Endometrial microvascular endothelial cells (primary cell): Measurements from ENCODE around the gene REV1. TPM values are rescaled to one million over a fixed set of nuclear protein-coding genes. Genes with fewer than 3 reads are reported as not detected.
"Not testable (repeated sequence)": the region's sequence is repeated elsewhere in the genome, so short reads cannot be mapped to it uniquely, and the experiment has no call there.

Experiments
- in situ Hi-C: cut with HindIII; loops from 2 replicates; pipeline ENCODE4 v1.10.0; 2017; ENCODE audit warnings: low sequenced_read_pairs, low pct_unique_long_range_greater_than_20kb; ENCODE audit errors: inconsistent ontology term
- total RNA-seq: library from RNA; depleted of rRNA; stranded (reverse); fragments of >200 nt; gene quantifications from one replicate; pipeline ENCODE4 v1.2.3, GENCODE V29; 2015; ENCODE audit errors: inconsistent ontology term

The REV1 gene
- total RNA-seq, 1 donor from 2014 or later: 17.7 TPM

- in situ Hi-C loops: no loop called here
Observed at GRCh38 chr2:99489063-99489760, 605 bp downstream of the REV1 start.

GRCh38 chr2:99488539-99489062 is 1.2 kb downstream of the REV1 start:
- in situ Hi-C loops: no loop called here

DNA sequence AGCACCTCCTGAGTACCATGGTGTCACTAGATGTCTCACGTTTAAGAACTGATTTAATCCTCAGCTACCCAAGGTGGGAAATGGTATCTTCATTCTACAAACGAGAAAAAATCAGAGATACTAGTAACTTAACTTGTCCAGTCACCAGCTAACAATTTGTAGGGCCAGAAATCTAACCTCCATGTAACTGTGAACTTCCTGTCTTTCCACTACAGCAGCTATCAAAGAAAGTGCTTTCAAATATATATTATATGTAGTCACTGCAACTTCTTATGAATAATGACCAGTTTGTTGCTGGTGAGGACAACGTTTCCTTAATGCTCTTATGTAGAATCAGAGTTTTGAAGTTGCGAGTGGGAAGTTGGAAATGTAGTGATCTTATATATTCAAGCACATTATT is 1.9 kb downstream of the REV1 start:
- in situ Hi-C loops: no loop called here

GRCh38 chr2:99485824-99486223 is 4.0 kb downstream of the REV1 start:
- in situ Hi-C loops: no loop called here

DNA sequence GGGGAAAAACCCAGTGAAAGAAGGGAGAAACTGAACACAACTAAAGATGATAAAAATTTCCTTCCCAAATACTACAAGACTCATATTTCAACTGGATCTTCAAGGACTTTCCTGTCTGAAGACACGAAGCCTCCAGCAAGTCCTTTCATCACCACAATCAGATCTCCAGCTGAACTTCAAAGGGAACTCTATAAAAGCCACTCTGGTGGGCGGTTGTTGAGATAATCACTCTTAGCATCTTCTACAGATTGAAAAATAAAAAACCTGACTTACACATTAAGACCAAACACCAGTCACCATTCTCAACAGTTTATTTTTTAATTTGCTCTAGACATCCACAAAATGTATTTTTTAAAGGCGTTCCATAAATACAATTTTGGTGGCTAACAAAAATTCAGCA is 4.4 kb downstream of the REV1 start:
- in situ Hi-C loops: no loop called here

DNA sequence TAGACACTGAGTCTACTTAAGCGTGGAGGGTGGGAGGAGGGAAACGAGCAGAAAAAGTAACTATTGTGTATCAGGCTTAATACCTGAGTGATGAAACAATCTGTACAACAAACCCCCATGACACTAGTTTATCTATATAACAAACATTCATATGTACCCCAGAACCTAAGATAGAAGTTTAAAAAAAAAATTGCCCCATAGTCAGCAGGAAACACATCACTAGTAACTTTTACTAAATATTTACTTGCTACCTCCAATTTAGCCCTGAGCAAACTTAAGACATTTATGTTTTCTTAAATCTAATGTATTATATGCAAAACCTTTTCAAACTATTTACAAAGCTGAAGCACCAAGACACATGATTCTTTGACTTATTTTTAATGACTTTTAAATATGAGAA is 5.6 kb downstream of the REV1 start:
- in situ Hi-C loops: no loop called here

- in situ Hi-C loops: no loop called here
Observed at GRCh38 chr2:99481941-99482340, 7.9 kb downstream of the REV1 start.

DNA sequence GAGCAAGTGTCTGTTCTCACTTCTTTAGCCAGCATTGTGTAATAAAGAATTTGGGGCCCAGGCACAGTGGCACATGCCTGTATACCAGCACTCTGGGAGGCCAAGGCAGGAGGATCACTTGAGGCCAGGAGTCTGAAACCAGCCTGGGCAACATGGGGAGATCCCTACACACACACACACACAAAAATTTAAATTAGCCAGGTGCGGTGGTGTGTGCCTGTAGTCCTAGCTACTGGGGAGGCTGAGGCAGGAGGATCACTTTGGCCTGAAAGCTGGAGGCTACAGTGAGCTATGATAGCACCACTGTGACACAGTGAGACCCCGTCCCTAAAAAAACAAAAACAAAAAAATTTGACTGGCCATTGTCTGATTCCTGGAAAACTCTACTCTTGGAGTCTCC is 8.3 kb downstream of the REV1 start:
- in situ Hi-C loops: no loop called here

DNA sequence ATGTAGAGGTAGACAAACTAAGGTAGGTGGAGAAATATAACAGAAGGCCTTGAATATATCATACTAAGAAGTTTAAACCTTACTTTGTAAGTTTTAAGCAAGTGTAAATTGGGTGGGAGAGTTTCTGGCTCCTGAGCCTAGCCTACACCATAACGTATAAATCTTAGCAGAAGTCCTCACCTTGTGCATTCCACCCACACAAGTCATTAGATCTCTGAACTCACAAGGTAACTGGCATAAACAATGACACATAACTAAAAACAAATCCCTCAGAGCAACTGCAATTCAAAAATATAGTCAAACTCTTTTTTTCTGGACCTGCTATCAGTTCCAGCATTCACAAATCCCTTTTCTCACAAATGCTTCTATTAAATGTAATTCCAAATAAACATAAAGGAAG is 9.4 kb downstream of the REV1 start:
- in situ Hi-C loops: no loop called here

GRCh38 chr2:99478632-99479031 is 11.2 kb downstream of the REV1 start:
- in situ Hi-C loops: no loop called here

DNA sequence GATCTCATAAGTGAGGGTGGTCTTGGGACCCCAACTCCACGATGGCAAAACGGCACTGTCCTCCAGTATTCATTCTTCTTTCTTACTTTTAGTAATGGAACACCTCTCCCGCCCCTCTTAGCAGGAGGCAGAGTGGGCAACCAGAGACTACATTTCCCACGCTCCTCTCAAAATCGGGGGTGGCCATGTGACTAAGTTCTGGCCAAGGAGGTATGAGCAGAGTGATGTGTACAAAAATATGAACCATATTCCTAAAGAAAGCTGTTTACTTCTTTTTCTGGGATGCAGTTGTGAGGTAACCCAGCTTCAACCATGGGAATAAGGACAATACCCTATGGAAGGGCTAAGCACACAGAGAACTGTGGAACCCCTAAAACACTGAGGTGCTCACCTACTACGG is 12.8 kb downstream of the REV1 start:
- in situ Hi-C loops: no loop called here

DNA sequence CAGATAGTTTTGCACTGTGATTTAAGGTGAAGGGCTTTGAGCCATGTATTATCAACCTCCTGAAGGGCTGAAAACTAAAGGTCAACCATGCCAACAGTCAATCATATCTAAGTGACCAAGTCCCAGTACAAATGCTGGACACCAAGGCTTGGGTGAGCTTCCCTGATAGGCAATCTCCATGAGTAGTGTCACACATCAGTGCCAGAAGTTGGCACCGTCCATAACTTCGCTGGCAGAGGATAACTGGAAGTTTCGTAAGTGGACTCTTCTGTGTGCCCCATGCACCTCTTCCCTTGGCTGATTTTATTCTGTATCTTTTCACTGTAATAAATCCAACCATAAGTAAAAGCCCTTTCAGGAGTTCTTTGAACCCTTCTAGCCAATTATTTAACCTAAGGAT is 13.2 kb downstream of the REV1 start:
- in situ Hi-C loops: no loop called here

- in situ Hi-C loops: not testable (repeated sequence)
Observed at GRCh38 chr2:99475095-99475494, 14.7 kb downstream of the REV1 start.

DNA sequence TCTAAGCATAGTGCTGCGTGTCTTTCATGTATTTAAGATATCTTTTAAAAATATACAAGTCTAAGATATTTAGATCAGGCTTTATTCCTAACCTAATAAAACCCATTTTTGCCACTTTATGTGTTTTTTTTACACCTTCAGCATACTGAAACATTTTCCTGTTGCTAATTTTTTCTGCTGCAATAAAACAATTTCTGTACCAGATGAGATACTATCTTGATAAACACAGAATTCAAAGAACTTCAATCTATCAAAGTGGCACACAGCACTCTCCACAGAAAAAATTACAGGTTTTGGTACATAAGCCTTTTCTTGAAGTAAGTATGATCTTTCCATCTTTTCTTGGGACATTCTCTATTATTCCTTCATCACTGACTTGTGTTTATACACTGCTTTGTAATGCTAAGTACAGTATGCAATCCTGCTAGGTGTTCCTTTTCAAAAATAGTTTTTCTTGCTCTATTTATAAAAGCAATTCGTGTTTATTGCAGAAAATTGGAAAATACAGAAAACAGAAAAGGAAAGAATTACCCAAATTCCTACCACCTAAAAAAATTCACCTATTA is 16.2 kb downstream of the REV1 start:
- in situ Hi-C loops: no loop called here

- in situ Hi-C loops: no loop called here
Observed at GRCh38 chr2:99472600-99472960, 17.2 kb downstream of the REV1 start.

DNA sequence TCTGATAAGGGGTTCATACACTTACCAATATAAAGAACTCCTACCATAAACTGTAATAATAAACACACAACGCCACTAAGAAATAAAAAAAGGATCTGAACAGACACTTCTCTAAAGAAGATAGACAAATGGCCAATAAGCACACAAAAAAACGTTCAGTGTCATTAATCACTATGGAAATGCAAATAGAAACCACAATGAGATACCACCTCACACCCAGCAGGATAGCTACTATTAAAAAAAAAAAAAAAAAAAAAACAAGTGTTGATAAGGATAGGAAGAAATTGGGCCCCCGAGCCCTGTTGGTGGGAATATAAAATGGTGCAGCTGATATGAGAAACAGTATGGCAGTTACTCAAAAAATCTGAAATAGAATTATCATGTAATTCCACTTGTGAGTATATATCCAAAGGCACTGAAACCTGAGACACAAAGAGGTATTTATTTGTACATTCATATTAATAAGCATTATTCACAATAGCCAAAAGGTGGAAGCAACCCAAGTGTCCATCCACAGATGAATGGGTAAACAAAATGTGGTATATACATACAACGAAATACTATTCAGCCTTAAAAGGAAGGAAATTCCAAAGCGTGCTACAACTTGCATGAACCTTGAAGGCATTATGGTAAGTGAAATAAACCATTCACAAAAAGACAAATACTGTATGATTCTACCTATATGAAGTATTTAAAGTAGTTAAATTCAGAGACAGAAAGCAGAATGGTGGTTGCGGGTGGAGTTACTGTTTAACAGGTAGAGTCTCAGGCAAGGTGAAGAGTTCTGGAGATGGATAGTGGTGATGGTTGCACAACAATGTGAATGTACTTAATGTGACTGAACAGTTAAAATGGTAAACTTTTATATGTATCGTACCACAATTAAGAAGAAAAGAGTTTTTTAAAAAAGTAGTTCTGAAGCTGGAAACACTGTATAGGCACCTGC is 17.9 kb downstream of the REV1 start:
- in situ Hi-C loops: no loop called here

DNA sequence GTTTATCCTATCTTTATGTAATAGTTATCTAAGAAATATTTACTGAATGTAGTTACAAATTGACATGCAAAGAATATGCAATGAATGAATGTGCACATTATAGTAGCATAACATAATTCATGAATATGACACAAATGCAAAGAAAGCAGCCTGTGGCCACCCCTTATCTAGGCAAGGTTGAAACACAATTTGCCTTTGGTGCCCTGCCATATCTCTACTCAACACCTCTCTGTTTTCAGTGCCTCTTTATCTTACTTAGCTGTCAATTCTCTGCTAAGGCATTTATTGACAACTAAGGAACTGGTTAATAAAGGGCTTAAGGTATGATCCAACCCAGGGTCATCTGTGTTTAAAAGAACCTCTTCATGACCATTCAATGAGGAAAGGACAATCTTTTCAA is 18.9 kb downstream of the REV1 start:
- in situ Hi-C loops: no loop called here

- in situ Hi-C loops: not testable (repeated sequence)
Observed at GRCh38 chr2:99470459-99470858, 19.4 kb downstream of the REV1 start.

- in situ Hi-C loops: no loop called here
Observed at GRCh38 chr2:99469394-99469793, 20.4 kb downstream of the REV1 start.

DNA sequence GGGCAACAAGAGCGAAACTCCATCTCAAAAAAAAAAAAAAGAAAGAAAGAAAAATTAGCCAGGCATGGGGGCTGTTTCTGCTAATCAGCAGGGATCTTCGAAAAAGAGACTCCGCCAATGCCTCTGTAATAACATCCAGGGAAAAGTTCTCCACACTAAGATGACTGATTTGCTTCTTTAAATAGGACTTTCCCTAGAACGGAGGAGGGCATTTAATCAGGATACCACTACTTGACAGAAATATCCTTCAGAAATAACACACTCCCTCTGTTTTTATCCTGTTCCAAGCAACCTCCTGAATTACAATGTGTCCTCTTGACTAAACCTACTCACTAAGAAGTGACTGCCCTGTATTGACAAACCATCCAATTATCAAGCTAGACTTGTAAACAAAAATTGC is 21.7 kb downstream of the REV1 start:
- in situ Hi-C loops: no loop called here
